ENCODE results near the gene SLC38A6. TPM values are rescaled to one million over a fixed set of nuclear protein-coding genes. Genes with fewer than 3 reads are reported as not detected.
"Not testable (repeated sequence)": the region's sequence is repeated elsewhere in the genome, so short reads cannot be mapped to it uniquely, and the experiment has no call there.

The SLC38A6 gene
- total and polyA plus RNA-seq, 7 experiments from 2014 or later, result 5.8 to 21.9 (median 14.5) TPM

GRCh38 chr14:61090432-61091216 lies 109.6 kb downstream of the SLC38A6 start:
- Histone ChIP-seq H3K27me3 (ENCODE audit: control insufficient read depth in 2 of 2, insufficient read depth in 2 of 2, low read length in 2 of 2) (no peaks in the 10 kb centered on the region), H3K9me3 (ENCODE audit: control insufficient read depth in 2 of 3, low read length in 3 of 3) (no peaks in the 10 kb centered on the region), H3K4me3 (ENCODE audit: low read length) (no peak overlapping the region), H3K4me1 (ENCODE audit: control insufficient read depth in 2 of 2, insufficient read depth in 2 of 2, low read length in 2 of 2) (no peaks in the 10 kb centered on the region), H3K27ac (ENCODE audit: low read depth, low read length) (no peak overlapping the region), H3K36me3 (ENCODE audit: control insufficient read depth in 2 of 3, insufficient read depth in 3 of 3, low read length in 3 of 3) (no peaks in the 10 kb centered on the region)
- ATAC-seq (no peak), DNase-seq (no peak)
- Mint-ChIP-seq H3K4me3 (no peak overlapping the region), H3K9me3 (peaks cover 0 to 10% (median 2%) of the 10 kb centered on the region in 11 donors), H3K27ac (no peak overlapping the region), H3K36me3 (peaks cover 4 to 29% (median 15%) of the 10 kb centered on the region in 5 donors), H3K4me1 (no peaks in the 10 kb centered on the region), H3K27me3 (no peaks in the 10 kb centered on the region)
- intact Hi-C loops (cut with micrococcal nuclease), result no loop called here
- ChIA-PET CTCF (no interaction called here), POLR2A (no interaction called here)

GRCh38 chr14:61091657-61092273 lies 110.7 kb downstream of the SLC38A6 start:
- Histone ChIP-seq H3K9me3 (ENCODE audit: control insufficient read depth in 2 of 3, low read length in 3 of 3) (no peaks in the 10 kb centered on the region), H3K36me3 (ENCODE audit: control insufficient read depth in 2 of 3, insufficient read depth in 3 of 3, low read length in 3 of 3) (no peaks in the 10 kb centered on the region), H3K4me1 (ENCODE audit: control insufficient read depth in 2 of 2, insufficient read depth in 2 of 2, low read length in 2 of 2) (no peaks in the 10 kb centered on the region), H3K27ac (ENCODE audit: low read depth, low read length) (no peak overlapping the region), H3K27me3 (ENCODE audit: control insufficient read depth in 2 of 2, insufficient read depth in 2 of 2, low read length in 2 of 2) (no peaks in the 10 kb centered on the region), H3K4me3 (ENCODE audit: low read length) (no peak overlapping the region)
- H3K9me3 Mint-ChIP-seq, result peaks cover 0 to 11% (median 3%) of the 10 kb centered on the region in 11 donors
- peaks cover 5 to 37% (median 16%) of the 10 kb centered on the region in 5 donors for H3K36me3 Mint-ChIP-seq
- CTCF ChIA-PET, result no interaction called here
- no peak overlapping the region for H3K27ac Mint-ChIP-seq
- ATAC-seq (no peak), DNase-seq (no peak)
- intact Hi-C loops (cut with micrococcal nuclease), result no loop called here
- POLR2A ChIA-PET, result no interaction called here
- no peaks in the 10 kb centered on the region for H3K27me3 Mint-ChIP-seq
- no peak overlapping the region for H3K4me3 Mint-ChIP-seq
- H3K4me1 Mint-ChIP-seq, result no peaks in the 10 kb centered on the region

- H3K27ac ChIP-seq (ENCODE audit: low read depth, low read length); H3K36me3 ChIP-seq (ENCODE audit: control insufficient read depth in 2 of 3, insufficient read depth in 3 of 3, low read length in 3 of 3); H3K27me3 ChIP-seq (ENCODE audit: control insufficient read depth in 2 of 2, insufficient read depth in 2 of 2, low read length in 2 of 2); H3K9me3 ChIP-seq (ENCODE audit: control insufficient read depth in 2 of 3, low read length in 3 of 3); H3K27ac Mint-ChIP-seq; DNase-seq; H3K27me3 Mint-ChIP-seq; H3K4me1 ChIP-seq (ENCODE audit: control insufficient read depth in 2 of 2, insufficient read depth in 2 of 2, low read length in 2 of 2); POLR2A ChIA-PET; H3K4me3 ChIP-seq (ENCODE audit: low read length); CTCF ChIA-PET; intact Hi-C loops (cut with micrococcal nuclease); H3K4me3 Mint-ChIP-seq; ATAC-seq: not testable (repeated sequence)
- H3K4me1 Mint-ChIP-seq, result peaks cover 0 to 12% (median 0%) of the 10 kb centered on the region in 7 donors
- H3K9me3 Mint-ChIP-seq, result peaks cover 0 to 19% (median 7%) of the 10 kb centered on the region in 11 donors
- H3K36me3 Mint-ChIP-seq, result peaks cover 9 to 54% (median 23%) of the 10 kb centered on the region in 5 donors
These were observed 117.1 kb downstream of the SLC38A6 start for GRCh38 chr14:61098096-61098495.

GRCh38 chr14:61098721-61099120 lies 117.7 kb downstream of the SLC38A6 start:
- H3K36me3 Mint-ChIP-seq, result peaks cover 9 to 57% (median 23%) of the 10 kb centered on the region in 5 donors
- Histone ChIP-seq H3K4me1 (ENCODE audit: control insufficient read depth in 2 of 2, insufficient read depth in 2 of 2, low read length in 2 of 2) (no peaks in the 10 kb centered on the region), H3K27ac (ENCODE audit: low read depth, low read length) (no peak overlapping the region), H3K9me3 (ENCODE audit: control insufficient read depth in 2 of 3, low read length in 3 of 3) (no peaks in the 10 kb centered on the region), H3K27me3 (ENCODE audit: control insufficient read depth in 2 of 2, insufficient read depth in 2 of 2, low read length in 2 of 2) (no peaks in the 10 kb centered on the region), H3K4me3 (ENCODE audit: low read length) (no peak overlapping the region), H3K36me3 (ENCODE audit: control insufficient read depth in 2 of 3, insufficient read depth in 3 of 3, low read length in 3 of 3) (no peaks in the 10 kb centered on the region)
- no peak overlapping the region for H3K4me3 Mint-ChIP-seq
- no peak for ATAC-seq
- POLR2A ChIA-PET, result no interaction called here
- H3K27ac Mint-ChIP-seq, result no peak overlapping the region
- no peaks in the 10 kb centered on the region for H3K27me3 Mint-ChIP-seq
- no peak for DNase-seq
- CTCF ChIA-PET, result no interaction called here
- H3K9me3 Mint-ChIP-seq, result peaks cover 0 to 19% (median 7%) of the 10 kb centered on the region in 11 donors
- peaks cover 0 to 18% (median 0%) of the 10 kb centered on the region in 7 donors for H3K4me1 Mint-ChIP-seq
- intact Hi-C loops (cut with micrococcal nuclease), result no loop called here

- H3K4me3 Mint-ChIP-seq, result no peak overlapping the region
- intact Hi-C loops (cut with micrococcal nuclease), result no loop called here
- CTCF ChIA-PET, result no interaction called here
These were observed 118.3 kb downstream of the SLC38A6 start for GRCh38 chr14:61099216-61099835.

GRCh38 chr14:61101803-61102548 lies 120.9 kb downstream of the SLC38A6 start:
- H3K9me3 Mint-ChIP-seq, result peaks cover 0 to 15% (median 3%) of the 10 kb centered on the region in 11 donors
- Histone ChIP-seq H3K9me3 (ENCODE audit: control insufficient read depth in 2 of 3, low read length in 3 of 3) (no peaks in the 10 kb centered on the region), H3K4me3 (ENCODE audit: low read length) (no peak overlapping the region), H3K27ac (ENCODE audit: low read depth, low read length) (no peak overlapping the region), H3K36me3 (ENCODE audit: control insufficient read depth in 2 of 3, insufficient read depth in 3 of 3, low read length in 3 of 3) (no peaks in the 10 kb centered on the region), H3K27me3 (ENCODE audit: control insufficient read depth in 2 of 2, insufficient read depth in 2 of 2, low read length in 2 of 2) (no peaks in the 10 kb centered on the region), H3K4me1 (ENCODE audit: control insufficient read depth in 2 of 2, insufficient read depth in 2 of 2, low read length in 2 of 2) (no peaks in the 10 kb centered on the region)
- ATAC-seq (peak; percentile 65), DNase-seq (no peak)
- peak overlapping the region in 1 of 9 donors; percentile 70 for H3K27ac Mint-ChIP-seq
- H3K27me3 Mint-ChIP-seq, result no peaks in the 10 kb centered on the region
- POLR2A ChIA-PET, result no interaction called here
- H3K36me3 Mint-ChIP-seq, result peaks cover 1 to 34% (median 16%) of the 10 kb centered on the region in 5 donors
- intact Hi-C loops (cut with micrococcal nuclease), result loop anchor here in 1 of 2 donors (5.0 kb wide), 1 partner anchor 75 kb away; no protein-coding TSS in a partner anchor
- CTCF ChIA-PET, result no interaction called here
- H3K4me3 Mint-ChIP-seq, result peak overlapping the region in 1 of 10 donors; percentile 47
- peaks cover 0 to 25% (median 0%) of the 10 kb centered on the region in 7 donors for H3K4me1 Mint-ChIP-seq

More at GRCh38 chr14:61099216-61099835, 118.3 kb downstream of the SLC38A6 start:
- H3K4me1 ChIP-seq (ENCODE audit: control insufficient read depth in 2 of 2, insufficient read depth in 2 of 2, low read length in 2 of 2), result no peaks in the 10 kb centered on the region
- H3K4me3 ChIP-seq (ENCODE audit: low read length), result no peak overlapping the region
- no peak for ATAC-seq
- Mint-ChIP-seq H3K27ac (no peak overlapping the region), H3K4me1 (peaks cover 0 to 24% (median 0%) of the 10 kb centered on the region in 7 donors), H3K9me3 (peaks cover 0 to 19% (median 7%) of the 10 kb centered on the region in 11 donors), H3K27me3 (no peaks in the 10 kb centered on the region), H3K36me3 (peaks cover 9 to 55% (median 22%) of the 10 kb centered on the region in 5 donors)
- no peaks in the 10 kb centered on the region for H3K36me3 ChIP-seq (ENCODE audit: control insufficient read depth in 2 of 3, insufficient read depth in 3 of 3, low read length in 3 of 3)
- no peak overlapping the region for H3K27ac ChIP-seq (ENCODE audit: low read depth, low read length)
- no peaks in the 10 kb centered on the region for H3K27me3 ChIP-seq (ENCODE audit: control insufficient read depth in 2 of 2, insufficient read depth in 2 of 2, low read length in 2 of 2)
- POLR2A ChIA-PET, result no interaction called here
- H3K9me3 ChIP-seq (ENCODE audit: control insufficient read depth in 2 of 3, low read length in 3 of 3), result no peaks in the 10 kb centered on the region
- DNase-seq, result no peak

Data from naive thymus-derived CD4-positive, alpha-beta T cell (primary cell).